ENCODE data around the gene ZSCAN26.

GRCh38 chr6:28239636-28240035 is 27.3 kb upstream of the ZSCAN26 start:
- no peak for TF ChIP-seq EP300 (IDR thresholded peaks at IDR 0.05; ENCODE audit: borderline replicate concordance in 1 of 2, low read depth in 2 of 2, low read length in 2 of 2)
- TF ChIP-seq KDM5A (IDR thresholded peaks at IDR 0.05; ENCODE audit: low read length) = no peak
- no peak for TF ChIP-seq GABPA (IDR thresholded peaks at IDR 0.05; ENCODE audit: borderline replicate concordance, insufficient read depth, low read length)
